DND-41 (cell line): Measurements from ENCODE around the gene IFNLR1.
A peak's percentile ranks its signal among the peaks of the same experiment; 100 is the strongest.

Source experiments
- ATAC-seq: fragments of 200-7000 bp; cut with Tn5 transposase; 3 replicates; pipeline ENCODE4 v1.9.1; 2021; ENCODE audit warnings: low read depth; ENCODE audit not compliant: insufficient read depth
- DNase-seq: peaks from one replicate; pipeline ENCODE4 v3.0.0-alpha.2; 2020
- H2AFZ ChIP-seq: 2 replicates; pipeline ENCODE4 v1.6.0; 2012; ENCODE audit warnings: low read depth, low read length
- H3K27ac ChIP-seq: 2 replicates; pipeline ENCODE4 v1.5.1; 2012; ENCODE audit warnings: low read length, inconsistent platforms
- H3K27me3 ChIP-seq: fragments of 200-600 bp; sonication (generic); 2 replicates; pipeline ENCODE4 v1.6.0; 2012; ENCODE audit warnings: low read length, mild to moderate bottlenecking, inconsistent platforms; ENCODE audit not compliant: insufficient read depth, poor library complexity
- H3K36me3 ChIP-seq: 2 replicates; pipeline ENCODE4 v1.5.1; 2012; ENCODE audit warnings: low read length, inconsistent platforms; ENCODE audit not compliant: insufficient read depth
- H3K4me1 ChIP-seq: 2 replicates; pipeline ENCODE4 v1.5.1; 2012; ENCODE audit warnings: mild to moderate bottlenecking, low read length; ENCODE audit not compliant: insufficient read depth
- H3K4me2 ChIP-seq: 2 replicates; pipeline ENCODE4 v1.6.0; 2012; ENCODE audit warnings: mild to moderate bottlenecking, moderate library complexity, low read length, inconsistent platforms; ENCODE audit not compliant: insufficient read depth
- H3K4me3 ChIP-seq, 2 experiments: fragments of 200-600 bp in 1 of 2; shearing (Covaris generic) in 1 of 2; 2 replicates each; pipeline ENCODE4 v1.5.1; 2012 to 2016; ENCODE audit warnings: inconsistent platforms in 2 of 2, low read length in 2 of 2, mild to moderate bottlenecking in 2 of 2, low read depth in 1 of 2, moderate library complexity in 1 of 2
- H3K79me2 ChIP-seq: 2 replicates; pipeline ENCODE4 v1.6.0; 2012; ENCODE audit warnings: low read length, inconsistent platforms; ENCODE audit not compliant: insufficient read depth
- H3K9ac ChIP-seq: 2 replicates; pipeline ENCODE4 v1.6.0; 2012; ENCODE audit warnings: low read depth, mild to moderate bottlenecking, inconsistent platforms, low read length, moderate library complexity
- H3K9me3 ChIP-seq: 2 replicates; pipeline ENCODE4 v1.5.1; 2012; ENCODE audit warnings: low read length, moderate library complexity, mild to moderate bottlenecking, inconsistent platforms; ENCODE audit not compliant: insufficient read depth, severe bottlenecking
- H4K20me1 ChIP-seq: 2 replicates; pipeline ENCODE4 v1.6.0; 2012; ENCODE audit warnings: low read length; ENCODE audit not compliant: insufficient read depth
- EZH2 ChIP-seq: IDR thresholded peaks from 3 replicates; pipeline ENCODE4 v1.6.1; 2012; ENCODE audit warnings: borderline replicate concordance, low read depth, mild to moderate bottlenecking, moderate library complexity, low read length, inconsistent platforms; ENCODE audit not compliant: severe bottlenecking
- TF ChIP-seq, protein P1 (sequence below): IDR thresholded peaks from 2 replicates; pipeline ENCODE4 v1.5.1; 2012; ENCODE audit warnings: borderline replicate concordance, low read length, moderate library complexity, mild to moderate bottlenecking; ENCODE audit not compliant: poor library complexity, severe bottlenecking; ENCODE audit errors: extremely low read depth

IFNLR1 gene

GRCh38 chr1:24150234-24151174 is 36.6 kb downstream of the IFNLR1 start:
- Histone ChIP-seq H3K36me3 (no peaks in the 10 kb centered on the region), H3K79me2 (no peaks in the 10 kb centered on the region), H2AFZ (no peak overlapping the region), H3K9ac (no peak overlapping the region), H3K4me3 (no peak overlapping the region), H4K20me1 (peaks cover 7% of the 10 kb centered on the region; the same call in 1 of the 2 replicates), H3K4me2 (no peak overlapping the region), H3K4me1 (no peaks in the 10 kb centered on the region), H3K27me3 (peaks cover 52% of the 10 kb centered on the region), H3K9me3 (no peaks in the 10 kb centered on the region), H3K27ac (no peak overlapping the region)
- TF ChIP-seq, protein P1, sequence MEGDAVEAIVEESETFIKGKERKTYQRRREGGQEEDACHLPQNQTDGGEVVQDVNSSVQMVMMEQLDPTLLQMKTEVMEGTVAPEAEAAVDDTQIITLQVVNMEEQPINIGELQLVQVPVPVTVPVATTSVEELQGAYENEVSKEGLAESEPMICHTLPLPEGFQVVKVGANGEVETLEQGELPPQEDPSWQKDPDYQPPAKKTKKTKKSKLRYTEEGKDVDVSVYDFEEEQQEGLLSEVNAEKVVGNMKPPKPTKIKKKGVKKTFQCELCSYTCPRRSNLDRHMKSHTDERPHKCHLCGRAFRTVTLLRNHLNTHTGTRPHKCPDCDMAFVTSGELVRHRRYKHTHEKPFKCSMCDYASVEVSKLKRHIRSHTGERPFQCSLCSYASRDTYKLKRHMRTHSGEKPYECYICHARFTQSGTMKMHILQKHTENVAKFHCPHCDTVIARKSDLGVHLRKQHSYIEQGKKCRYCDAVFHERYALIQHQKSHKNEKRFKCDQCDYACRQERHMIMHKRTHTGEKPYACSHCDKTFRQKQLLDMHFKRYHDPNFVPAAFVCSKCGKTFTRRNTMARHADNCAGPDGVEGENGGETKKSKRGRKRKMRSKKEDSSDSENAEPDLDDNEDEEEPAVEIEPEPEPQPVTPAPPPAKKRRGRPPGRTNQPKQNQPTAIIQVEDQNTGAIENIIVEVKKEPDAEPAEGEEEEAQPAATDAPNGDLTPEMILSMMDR, result peak; percentile 90
- peak; percentile 54 for TF ChIP-seq EZH2
- peak; percentile 98 for ATAC-seq
- peak; percentile 82 for DNase-seq

DNA sequence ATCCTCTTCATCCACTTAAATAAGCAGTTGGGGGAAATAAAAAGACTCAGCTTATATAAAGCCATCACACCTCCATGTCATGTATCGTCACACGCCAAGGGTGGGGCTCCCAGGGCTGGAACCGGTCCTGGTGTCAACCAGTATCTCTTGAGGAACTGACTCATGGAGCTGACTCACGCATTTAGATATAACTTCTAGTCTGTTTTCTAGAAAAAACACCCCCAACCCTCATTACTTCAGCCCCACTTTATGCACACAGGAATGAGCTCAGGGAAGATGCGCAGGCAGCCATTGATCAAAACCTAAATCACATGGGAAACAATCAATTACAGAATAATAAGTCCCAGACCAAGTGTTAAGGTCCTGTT is 37.2 kb downstream of the IFNLR1 start:
- Histone ChIP-seq H2AFZ (no peak overlapping the region), H3K4me1 (no peaks in the 10 kb centered on the region), H3K4me3 (no peak overlapping the region), H3K79me2 (no peaks in the 10 kb centered on the region), H3K9ac (no peak overlapping the region), H3K27ac (no peak overlapping the region), H3K36me3 (no peaks in the 10 kb centered on the region), H3K9me3 (no peaks in the 10 kb centered on the region), H4K20me1 (peaks cover 7% of the 10 kb centered on the region; the same call in 1 of the 2 replicates), H3K27me3 (peaks cover 53% of the 10 kb centered on the region), H3K4me2 (no peak overlapping the region)
- DNase-seq, result no peak
- ATAC-seq, result no peak
- TF ChIP-seq EZH2, result no peak
- TF ChIP-seq, protein P1, result no peak

GRCh38 chr1:24147816-24148215 is 39.3 kb downstream of the IFNLR1 start:
- TF ChIP-seq EZH2, result no peak

GRCh38 chr1:24147194-24147593 is 39.9 kb downstream of the IFNLR1 start:
- H3K79me2 ChIP-seq, result no peaks in the 10 kb centered on the region
- H4K20me1 ChIP-seq, result peaks cover 6% of the 10 kb centered on the region; the same call in 1 of the 2 replicates
- no peak overlapping the region for H3K4me3 ChIP-seq
- no peak for TF ChIP-seq EZH2
- TF ChIP-seq, protein P1, result no peak
- H3K4me2 ChIP-seq, result no peak overlapping the region
- ATAC-seq (no peak), DNase-seq (no peak)
- H3K9ac ChIP-seq, result no peak overlapping the region
- no peaks in the 10 kb centered on the region for H3K36me3 ChIP-seq
- no peak overlapping the region for H2AFZ ChIP-seq
- H3K27ac ChIP-seq, result no peak overlapping the region
- no peaks in the 10 kb centered on the region for H3K9me3 ChIP-seq
- H3K4me1 ChIP-seq, result no peaks in the 10 kb centered on the region
- peaks cover 58% of the 10 kb centered on the region for H3K27me3 ChIP-seq

More at GRCh38 chr1:24147816-24148215, 39.3 kb downstream of the IFNLR1 start:
- ATAC-seq, result no peak
- H3K4me2 ChIP-seq, result no peak overlapping the region
- no peaks in the 10 kb centered on the region for H3K4me1 ChIP-seq
- H4K20me1 ChIP-seq, result peaks cover 5% of the 10 kb centered on the region
- H3K4me3 ChIP-seq, result no peak overlapping the region
- no peak overlapping the region for H3K9ac ChIP-seq
- no peaks in the 10 kb centered on the region for H3K9me3 ChIP-seq
- no peaks in the 10 kb centered on the region for H3K79me2 ChIP-seq
- peaks cover 62% of the 10 kb centered on the region for H3K27me3 ChIP-seq
- no peak overlapping the region for H3K27ac ChIP-seq
- H2AFZ ChIP-seq, result no peak overlapping the region
- no peak for DNase-seq
- no peaks in the 10 kb centered on the region for H3K36me3 ChIP-seq
